D341Med (cell line): ENCODE results near the gene NACA2.
"Not testable (repeated sequence)": the region's sequence is repeated elsewhere in the genome, so short reads cannot be mapped to it uniquely, and the experiment has no call there.

ENCODE experiments used
- DNase-seq: peaks from one replicate; pipeline ENCODE4 v3.0.0; 2012; ENCODE audit warnings: low spot score

Gene NACA2

GRCh38 chr17:61591018-61591417 is at the start of gene NACA2:
Gene NACA2 (minus strand): TSS chr17:61591219. CDS start chr17:61591180, 39 bp downstream.
- no peak for DNase-seq

- DNase-seq = no peak
These were observed 48.8 kb upstream of the NACA2 start for GRCh38 chr17:61639818-61640217.

GRCh38 chr17:61638087-61638486 is 47.1 kb upstream of the NACA2 start:
- no peak for DNase-seq

GRCh38 chr17:61635913-61636432 is 45.0 kb upstream of the NACA2 start:
- peak; percentile 50 for DNase-seq

- DNase-seq = no peak
These were observed 44.0 kb upstream of the NACA2 start for GRCh38 chr17:61634942-61635538.

- no peak for DNase-seq
These were observed 43.1 kb upstream of the NACA2 start for GRCh38 chr17:61634011-61634539.

- DNase-seq = no peak
These were observed 41.8 kb upstream of the NACA2 start for GRCh38 chr17:61632826-61633225.

GRCh38 chr17:61631800-61632199 is 40.8 kb upstream of the NACA2 start:
- no peak for DNase-seq

GRCh38 chr17:61628158-61628557 is 37.1 kb upstream of the NACA2 start:
- DNase-seq = not testable (repeated sequence)

GRCh38 chr17:61627658-61628057 is 36.6 kb upstream of the NACA2 start:
- DNase-seq = no peak

GRCh38 chr17:61627125-61627524 is 36.1 kb upstream of the NACA2 start:
- no peak for DNase-seq

GRCh38 chr17:61625564-61625963 is 34.5 kb upstream of the NACA2 start:
- DNase-seq = no peak

- no peak for DNase-seq
These were observed 33.9 kb upstream of the NACA2 start for GRCh38 chr17:61624951-61625350.

GRCh38 chr17:61621317-61621716 is 30.3 kb upstream of the NACA2 start:
- DNase-seq = no peak

GRCh38 chr17:61619953-61620352 is 28.9 kb upstream of the NACA2 start:
- DNase-seq = no peak

GRCh38 chr17:61619493-61619892 is 28.5 kb upstream of the NACA2 start:
- no peak for DNase-seq

GRCh38 chr17:61618950-61619349 is 27.9 kb upstream of the NACA2 start:
- no peak for DNase-seq

GRCh38 chr17:61617330-61617729 is 26.3 kb upstream of the NACA2 start:
- no peak for DNase-seq

- DNase-seq = no peak
These were observed 25.8 kb upstream of the NACA2 start for GRCh38 chr17:61616783-61617182.

- no peak for DNase-seq
These were observed 23.2 kb upstream of the NACA2 start for GRCh38 chr17:61614219-61614618.

- DNase-seq = no peak
These were observed 20.3 kb upstream of the NACA2 start for GRCh38 chr17:61611323-61611722.

- DNase-seq = no peak
These were observed 14.7 kb upstream of the NACA2 start for GRCh38 chr17:61605692-61606091.

- no peak for DNase-seq
These were observed 10.3 kb upstream of the NACA2 start for GRCh38 chr17:61601297-61601696.

GRCh38 chr17:61600621-61601020 is 9.6 kb upstream of the NACA2 start:
- DNase-seq = no peak
